CD14-positive monocyte (primary cell): ENCODE results near the gene ZNF747. TPM values are rescaled to one million over a fixed set of nuclear protein-coding genes. Genes with fewer than 3 reads are reported as not detected.

Source experiments
- DNase-seq, 3 donors: peaks; one replicate each; pipeline ENCODE4 v3.0.0-alpha.2; 2011 to 2022
- H2AFZ ChIP-seq: 2 replicates; pipeline ENCODE4 v1.6.0; 2012; ENCODE audit warnings: mild to moderate bottlenecking, low read depth, low read length, inconsistent platforms; ENCODE audit not compliant: insufficient read depth, poor library complexity, severe bottlenecking
- H3K27ac ChIP-seq, 2 donors: 1 replicate in 1 of 2; 2 replicates in 1 of 2; pipeline ENCODE4 v1.5.1; 2012 to 2013; ENCODE audit warnings: low read length in 2 of 2, control low read depth in 1 of 2, inconsistent platforms in 1 of 2, low read depth in 1 of 2, mild to moderate bottlenecking in 1 of 2
- H3K27me3 ChIP-seq, 2 donors: one replicate each; pipeline versions ENCODE4 v1.6.0 to v1.6.1; 2011 to 2013; ENCODE audit warnings: low read length in 2 of 2; ENCODE audit not compliant: control insufficient read depth in 2 of 2, insufficient read depth in 2 of 2
- H3K36me3 ChIP-seq, 2 donors: replicated peaks in 1 of 2; 1 replicate in 1 of 2; 2 replicates in 1 of 2; pipeline versions ENCODE4 v1.5.1 to v1.6.1; 2012 to 2013; ENCODE audit warnings: low read length in 2 of 2, control low read depth in 1 of 2, inconsistent platforms in 1 of 2, mild to moderate bottlenecking in 1 of 2; ENCODE audit not compliant: insufficient read depth in 2 of 2, control insufficient read depth in 1 of 2
- H3K4me1 ChIP-seq, 2 donors: 1 replicate in 1 of 2; 2 replicates in 1 of 2; pipeline versions ENCODE4 v1.5.1 to v1.6.1; 2012 to 2013; ENCODE audit warnings: low read length in 2 of 2, control low read depth in 1 of 2, inconsistent platforms in 1 of 2, mild to moderate bottlenecking in 1 of 2, moderate library complexity in 1 of 2; ENCODE audit not compliant: insufficient read depth in 2 of 2, control insufficient read depth in 1 of 2
- H3K4me2 ChIP-seq: replicated peaks from 2 replicates; pipeline ENCODE3; 2012; ENCODE audit warnings: low read length, moderate library complexity, mild to moderate bottlenecking; ENCODE audit not compliant: poor library complexity, severe bottlenecking; ENCODE audit errors: extremely low read depth
- H3K4me3 ChIP-seq, 3 experiments: fragments of 200-600 bp in 1 of 3; sonication (generic) in 1 of 3; replicated peaks in 1 of 3; 1 replicate in 2 of 3; 2 replicates in 1 of 3; pipeline ENCODE4 v1.5.1; 2011 to 2013; ENCODE audit warnings: low read length in 3 of 3, mild to moderate bottlenecking in 3 of 3, control low read depth in 2 of 3, low read depth in 2 of 3, inconsistent platforms in 1 of 3, moderate library complexity in 1 of 3
- H3K79me2 ChIP-seq: 2 replicates; pipeline ENCODE4 v1.6.0; 2012; ENCODE audit warnings: mild to moderate bottlenecking, control low read depth, inconsistent platforms, low read length, moderate library complexity; ENCODE audit not compliant: insufficient read depth
- H3K9ac ChIP-seq: 2 replicates; pipeline ENCODE4 v1.6.0; 2017; ENCODE audit warnings: low read length, mild to moderate bottlenecking; ENCODE audit not compliant: insufficient read depth, poor library complexity, severe bottlenecking
- H3K9me3 ChIP-seq, 2 donors: replicated peaks in 1 of 2; 1 replicate in 1 of 2; 2 replicates in 1 of 2; pipeline versions ENCODE4 v1.5.1 to v1.6.1; 2012 to 2013; ENCODE audit warnings: low read length in 2 of 2, control low read depth in 1 of 2; ENCODE audit not compliant: control insufficient read depth in 1 of 2, insufficient read depth in 1 of 2
- H4K20me1 ChIP-seq: 2 replicates; pipeline ENCODE4 v1.6.0; 2012; ENCODE audit warnings: mild to moderate bottlenecking, low read length, control low read depth, moderate library complexity; ENCODE audit not compliant: insufficient read depth
- H3K27ac Mint-ChIP-seq, 7 donors: one replicate each; pipeline ENCODE4 v1.8.0; 2020; ENCODE audit warnings: mild to moderate bottlenecking in 7 of 7, mixed read lengths in 7 of 7, moderate library complexity in 6 of 7, inconsistent platforms in 2 of 7
- H3K27me3 Mint-ChIP-seq, 3 donors: one replicate each; pipeline ENCODE4 v1.8.0; 2021 to 2022; ENCODE audit warnings: low read depth in 3 of 3, mild to moderate bottlenecking in 3 of 3, mixed read lengths in 3 of 3, moderate library complexity in 3 of 3, inconsistent platforms in 1 of 3
- H3K36me3 Mint-ChIP-seq, 2 donors: one replicate each; pipeline ENCODE4 v1.8.0; 2020; ENCODE audit warnings: mixed read lengths in 2 of 2, inconsistent platforms in 1 of 2, mild to moderate bottlenecking in 1 of 2
- H3K4me1 Mint-ChIP-seq: one replicate; pipeline ENCODE4 v1.8.0; 2020; ENCODE audit warnings: mild to moderate bottlenecking, mixed read lengths
- H3K4me3 Mint-ChIP-seq, 2 donors: one replicate each; pipeline ENCODE4 v1.8.0; 2020; ENCODE audit warnings: mild to moderate bottlenecking in 2 of 2, mixed read lengths in 2 of 2, moderate library complexity in 1 of 2
- H3K9me3 Mint-ChIP-seq, 7 donors: one replicate each; pipeline ENCODE4 v1.8.0; 2020 to 2022; ENCODE audit warnings: mixed read lengths in 7 of 7, mild to moderate bottlenecking in 6 of 7, moderate library complexity in 6 of 7, inconsistent platforms in 2 of 7
- WGBS: methylation state at CpG from one replicate; pipeline ENCODE4 v1.1.5; 2013; ENCODE audit warnings: missing lambda C conversion rate; ENCODE audit not compliant: insufficient coverage; 5-methylcytosine and 5-hydroxymethylcytosine counted together
- intact Hi-C, 2 donors: fragments of 100-400 bp; cut with micrococcal nuclease; formaldehyde crosslinking; loops; one replicate each; pipeline versions ENCODE4 v1.15.0 to v1.15.1; 2023
- polyA minus RNA-seq: library from RNA; depleted of rRNA, polyadenylated mRNA; stranded (reverse); fragments of >200 nt; gene quantifications from 2 replicates; pipeline ENCODE4 v1.2.3, GENCODE V29; 2012
- polyA plus RNA-seq, 3 donors: library from polyadenylated mRNA; depleted of rRNA in 1 of 3; unstranded in 2 of 3; stranded (reverse) in 1 of 3; fragments of 300-500 nt in 2 of 3; fragments of >200 nt in 1 of 3; fragmentation: Illumina TruSeq in 2 of 3; gene quantifications; 1 replicate in 2 of 3; 2 replicates in 1 of 3; pipeline ENCODE4 v1.2.3, GENCODE V29; 2012 to 2021
- total RNA-seq, 12 experiments: library from RNA in 1 of 12; stranded (reverse) in 1 of 12; fragments of 120-200 nt in 1 of 12; gene quantifications; one replicate each; pipeline ENCODE4 v1.2.4 and lab custom pipeline; 2013 to 2026; ENCODE audit warnings: mixed read lengths in 6 of 12, inconsistent platforms in 1 of 12
- TF ChIP-seq, protein P1 (sequence below): fragments of 200-600 bp; IDR thresholded peaks from one replicate; pipeline ENCODE4 v1.8.0; 2022; ENCODE audit warnings: antibody characterized with exemption, mild to moderate bottlenecking

Gene ZNF747
- 8.6 TPM for total RNA-seq (2013)
- 1 to 10 TPM; 4.1 to 6.6 (median 4.4) TPM for polyA plus RNA-seq
- 5.5 and 8.2 TPM in 2 replicates for polyA minus RNA-seq
- 1.8 to 10.8 (median 4.7) reads per million in 11 experiments for total RNA-seq (lab: John Stamatoyannopoulos, UW)

DNA sequence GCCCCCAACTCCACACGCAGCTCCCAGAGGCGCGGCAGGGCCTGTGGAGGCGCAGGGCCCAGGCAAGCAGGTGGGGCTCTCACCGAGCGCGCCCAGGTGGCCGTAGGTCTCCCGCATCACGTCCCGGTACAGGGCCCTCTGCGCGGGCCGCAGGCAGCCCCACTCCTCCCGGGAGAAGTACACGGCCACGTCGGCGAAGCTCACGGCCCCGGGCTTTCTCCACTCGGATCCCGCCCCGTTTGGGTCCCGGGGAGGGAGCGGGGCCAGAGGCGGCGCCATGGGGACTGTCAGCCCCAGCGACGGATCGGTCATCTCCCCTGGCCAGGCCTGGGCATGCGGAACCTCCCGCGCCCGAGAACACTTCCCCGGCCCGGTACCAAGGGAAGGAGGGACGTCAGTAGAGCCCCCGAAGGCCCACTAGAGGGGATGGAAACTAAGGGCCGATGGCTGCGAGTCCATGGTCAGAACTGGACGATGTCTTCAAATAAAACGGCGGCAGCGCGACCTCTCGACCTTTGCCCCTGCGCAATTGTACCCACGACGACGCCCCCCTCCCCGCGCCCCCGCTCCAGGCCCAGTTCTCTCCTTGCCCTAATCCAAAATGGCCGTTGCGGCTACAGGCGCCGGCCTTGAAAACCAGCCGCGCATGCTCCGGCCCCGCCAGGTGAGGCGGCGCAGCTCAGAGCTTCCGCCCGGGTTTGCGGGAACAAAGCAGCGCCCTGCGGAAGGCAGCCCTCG, at the start of gene ZNF747:
ZNF747 (minus strand) TSS at position 491 of the 738 bp plus-strand sequence; CDS start at position 312, 179 bp downstream.
- intact Hi-C loops, result loop anchor here (1.0 to 5.0 kb wide), 4 partner anchors 7 to 38 kb away; partner anchors contain the start of genes ZNF688 (in 1 of the 2) and ZNF764 (in 1 of the 2)
- H3K4me2 ChIP-seq, result peak within 1 kb of the TSS; percentile 88

More for the DNA sequence above, at the start of gene ZNF747:
- Histone ChIP-seq H3K9me3 (no peaks in the 10 kb centered on the region), H3K36me3 (peaks cover 21 to 28% of the 10 kb centered on the region in 2 donors), H2AFZ (peak within 1 kb of the TSS; percentile 88), H3K9ac (peak within 1 kb of the TSS; percentile 82), H3K4me1 (peaks cover 28 to 35% of the 10 kb centered on the region in 2 donors), H3K27me3 (no peaks in the 10 kb centered on the region), H4K20me1 (no peaks in the 10 kb centered on the region), H3K4me3 (peak within 1 kb of the TSS; percentile 71 to 91 (median 87)), H3K27ac (peak within 1 kb of the TSS; percentile 76 to 80), H3K79me2 (peaks cover 41% of the 10 kb centered on the region)
- DNase-seq, result peak; percentile 76 to 82 (median 81)
- no peaks in the 10 kb centered on the region for H3K9me3 Mint-ChIP-seq
- H3K27me3 Mint-ChIP-seq, result peaks cover 0 to 6% (median 2%) of the 10 kb centered on the region in 3 donors
- H3K4me1 Mint-ChIP-seq, result peaks cover 36% of the 10 kb centered on the region
- H3K27ac Mint-ChIP-seq, result peak within 1 kb of the TSS; percentile 87 to 94 (median 91)
- peak within 1 kb of the TSS; percentile 90 to 97 for H3K4me3 Mint-ChIP-seq
- peaks cover 20 to 30% of the 10 kb centered on the region in 2 donors for H3K36me3 Mint-ChIP-seq
- WGBS, result under 1% methylated on average over 70 of the region's 70 CpGs
- TF ChIP-seq, protein P1, sequence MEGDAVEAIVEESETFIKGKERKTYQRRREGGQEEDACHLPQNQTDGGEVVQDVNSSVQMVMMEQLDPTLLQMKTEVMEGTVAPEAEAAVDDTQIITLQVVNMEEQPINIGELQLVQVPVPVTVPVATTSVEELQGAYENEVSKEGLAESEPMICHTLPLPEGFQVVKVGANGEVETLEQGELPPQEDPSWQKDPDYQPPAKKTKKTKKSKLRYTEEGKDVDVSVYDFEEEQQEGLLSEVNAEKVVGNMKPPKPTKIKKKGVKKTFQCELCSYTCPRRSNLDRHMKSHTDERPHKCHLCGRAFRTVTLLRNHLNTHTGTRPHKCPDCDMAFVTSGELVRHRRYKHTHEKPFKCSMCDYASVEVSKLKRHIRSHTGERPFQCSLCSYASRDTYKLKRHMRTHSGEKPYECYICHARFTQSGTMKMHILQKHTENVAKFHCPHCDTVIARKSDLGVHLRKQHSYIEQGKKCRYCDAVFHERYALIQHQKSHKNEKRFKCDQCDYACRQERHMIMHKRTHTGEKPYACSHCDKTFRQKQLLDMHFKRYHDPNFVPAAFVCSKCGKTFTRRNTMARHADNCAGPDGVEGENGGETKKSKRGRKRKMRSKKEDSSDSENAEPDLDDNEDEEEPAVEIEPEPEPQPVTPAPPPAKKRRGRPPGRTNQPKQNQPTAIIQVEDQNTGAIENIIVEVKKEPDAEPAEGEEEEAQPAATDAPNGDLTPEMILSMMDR, result no peak
